ENCODE data around the gene GRK1.

DNA sequence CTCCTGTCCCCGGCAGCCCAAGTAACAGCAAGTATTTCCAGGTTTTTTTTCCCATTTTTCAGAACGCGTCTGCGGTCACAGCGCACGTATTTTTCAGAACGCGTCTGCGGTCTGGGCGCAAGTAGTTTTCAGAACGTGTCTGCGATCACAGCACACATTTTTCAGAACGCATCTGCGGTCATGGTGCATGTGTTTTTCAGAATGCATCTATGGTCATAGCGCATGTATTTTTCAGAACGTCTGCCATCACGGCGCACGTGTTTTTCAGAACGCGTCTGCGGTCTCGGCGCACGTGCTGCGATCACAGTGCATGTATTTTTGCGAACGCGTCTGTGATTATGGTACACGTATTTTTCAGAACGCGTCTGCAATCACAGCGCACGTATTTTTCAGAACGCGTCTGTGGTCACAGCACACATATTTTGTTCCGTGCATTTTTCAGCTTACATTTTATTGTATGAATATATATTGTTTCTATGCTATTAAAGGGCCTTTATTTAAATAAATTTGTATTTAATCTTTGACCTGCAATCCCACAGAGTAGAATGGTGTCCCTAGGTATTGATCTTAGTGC, 28.8 kb upstream of the GRK1 start:
- no peak for TF ChIP-seq CTCF (IDR thresholded peaks at IDR 0.05)
- no peak for TF ChIP-seq POLR2A (IDR thresholded peaks at IDR 0.05)
- no peak for TF ChIP-seq EP300 (IDR thresholded peaks at IDR 0.05; ENCODE audit: low read depth)
- no peak for TF ChIP-seq POLR2AphosphoS5 (IDR thresholded peaks at IDR 0.05)
